ENCODE results near the gene NOBOX.
"Not testable (repeated sequence)": the region's sequence is repeated elsewhere in the genome, so short reads cannot be mapped to it uniquely, and the experiment has no call there.

The NOBOX gene

DNA sequence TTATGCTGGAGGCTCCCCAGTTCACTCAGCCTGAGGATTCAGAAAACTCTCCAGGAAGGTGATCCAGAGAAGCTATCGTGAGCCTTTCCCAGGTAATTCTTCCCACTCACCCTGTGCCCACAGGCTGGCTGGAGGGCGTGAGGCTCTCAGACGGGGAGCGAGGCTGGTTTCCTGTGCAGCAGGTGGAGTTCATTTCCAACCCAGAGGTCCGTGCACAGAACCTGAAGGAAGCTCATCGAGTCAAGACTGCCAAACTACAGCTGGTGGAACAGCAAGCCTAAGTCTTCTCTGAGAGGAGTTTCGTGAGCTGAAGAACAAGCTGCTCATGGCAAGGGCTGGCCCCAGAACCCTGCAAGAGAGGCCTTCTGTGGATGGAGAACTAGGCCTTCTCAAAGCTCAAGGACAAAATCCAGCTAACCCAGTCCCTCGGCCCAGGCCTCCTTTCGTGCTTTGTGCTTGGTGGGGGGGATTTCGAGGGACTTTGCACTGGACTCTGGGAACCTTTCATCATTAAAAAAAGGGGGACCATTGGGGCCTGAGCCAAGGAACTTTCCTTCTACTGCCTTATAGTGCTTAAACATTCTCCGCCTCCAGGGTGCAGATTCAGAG lies 23.6 kb downstream of the NOBOX start:
- Mint-ChIP-seq H3K4me3 (no peak overlapping the region), H3K36me3 (ENCODE audit: low read depth) (peaks cover 14% of the 10 kb centered on the region), H3K9me3 (no peaks in the 10 kb centered on the region), H3K27me3 (no peaks in the 10 kb centered on the region), H3K27ac (no peak overlapping the region), H3K4me1 (ENCODE audit: low read depth) (peaks cover 11% of the 10 kb centered on the region)

DNA sequence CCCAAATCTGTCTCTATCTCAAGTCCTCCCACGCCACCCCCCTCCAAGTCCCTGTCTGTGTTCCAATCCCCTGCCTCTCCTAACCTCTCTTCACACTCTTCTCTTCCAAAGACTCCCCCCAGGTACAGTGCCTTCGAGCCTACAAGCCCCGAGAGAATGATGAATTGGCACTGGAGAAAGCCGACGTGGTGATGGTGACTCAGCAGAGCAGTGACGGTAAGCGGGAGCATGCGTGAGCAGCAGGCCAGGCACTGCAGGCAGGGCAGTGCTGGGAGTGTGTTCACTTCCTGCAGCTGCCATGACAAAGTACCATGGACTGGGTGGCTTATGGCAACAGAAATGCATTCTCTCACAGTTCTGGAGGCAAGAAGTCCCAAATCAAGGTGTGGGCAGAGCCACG lies 24.8 kb downstream of the NOBOX start:
- no peak overlapping the region for H3K27ac Mint-ChIP-seq
- H3K4me1 Mint-ChIP-seq (ENCODE audit: low read depth), result no peaks in the 10 kb centered on the region
- no peaks in the 10 kb centered on the region for H3K27me3 Mint-ChIP-seq
- no peak overlapping the region for H3K4me3 Mint-ChIP-seq
- peaks cover 14% of the 10 kb centered on the region for H3K36me3 Mint-ChIP-seq (ENCODE audit: low read depth)
- no peaks in the 10 kb centered on the region for H3K9me3 Mint-ChIP-seq

DNA sequence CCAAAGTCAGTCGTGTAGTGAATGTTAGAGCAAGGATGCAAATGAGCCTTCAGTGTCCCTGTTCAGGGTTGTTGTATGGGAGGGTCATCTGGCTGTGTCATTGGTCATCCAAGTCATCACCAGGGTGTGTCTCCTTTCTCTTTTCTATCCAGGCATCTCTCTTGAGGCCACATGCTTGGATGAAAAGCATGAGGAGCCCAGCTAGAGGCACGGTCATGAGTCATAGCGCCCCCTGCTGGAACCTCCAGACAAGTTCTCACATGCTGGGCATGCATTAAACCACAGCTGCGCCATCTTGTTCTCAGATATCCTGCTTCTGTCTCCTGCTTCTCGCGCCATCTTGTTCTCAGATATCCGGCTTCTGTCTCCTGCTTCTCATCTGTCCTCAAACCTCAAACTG lies 34.3 kb downstream of the NOBOX start:
- not testable (repeated sequence) for H3K4me3 Mint-ChIP-seq; H3K27ac Mint-ChIP-seq; H3K27me3 Mint-ChIP-seq; H3K9me3 Mint-ChIP-seq; H3K4me1 Mint-ChIP-seq (ENCODE audit: low read depth); H3K36me3 Mint-ChIP-seq (ENCODE audit: low read depth)

DNA sequence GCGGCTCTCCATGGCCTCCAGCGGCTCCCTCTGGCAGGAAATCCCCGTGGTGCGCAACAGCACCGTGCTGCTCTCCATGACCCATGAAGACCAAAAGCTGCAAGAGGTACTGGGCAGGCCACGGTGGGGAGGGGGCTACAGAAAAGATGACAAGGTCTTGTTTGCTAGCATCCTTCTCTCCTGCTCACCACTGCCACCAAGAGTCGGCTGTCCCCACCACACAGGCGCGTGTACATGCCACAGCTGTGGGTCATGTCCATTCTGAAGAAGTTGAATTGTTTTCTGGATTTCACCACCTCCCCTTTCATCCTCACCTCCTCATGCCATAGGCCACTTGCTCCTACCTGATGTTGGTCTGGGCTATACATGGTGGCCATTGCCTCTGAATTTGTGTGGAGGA lies 36.2 kb downstream of the NOBOX start:
- H3K4me3 Mint-ChIP-seq; H3K27me3 Mint-ChIP-seq; H3K4me1 Mint-ChIP-seq (ENCODE audit: low read depth); H3K9me3 Mint-ChIP-seq; H3K36me3 Mint-ChIP-seq (ENCODE audit: low read depth); H3K27ac Mint-ChIP-seq: not testable (repeated sequence)

DNA sequence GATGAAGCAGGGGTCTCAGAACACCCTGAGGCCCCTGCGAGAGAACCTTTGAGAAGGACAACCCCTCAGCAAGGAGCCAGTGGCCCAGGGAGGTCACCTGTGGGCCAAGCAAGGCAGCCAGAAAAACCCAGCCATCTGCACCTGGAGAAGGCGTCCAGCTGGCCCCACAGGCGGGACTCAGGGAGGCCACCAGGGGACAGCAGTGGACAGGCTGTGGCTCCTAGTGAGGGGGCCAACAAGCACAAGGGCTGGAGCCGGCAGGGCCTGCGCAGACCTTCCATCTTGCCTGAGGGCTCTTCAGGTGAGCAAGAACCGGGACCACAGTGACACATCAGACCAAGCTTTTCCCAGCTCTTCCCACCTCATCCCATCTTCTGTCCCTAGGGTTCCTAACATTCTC lies 38.0 kb downstream of the NOBOX start:
- H3K9me3 Mint-ChIP-seq; H3K27me3 Mint-ChIP-seq; H3K4me1 Mint-ChIP-seq (ENCODE audit: low read depth); H3K27ac Mint-ChIP-seq; H3K36me3 Mint-ChIP-seq (ENCODE audit: low read depth); H3K4me3 Mint-ChIP-seq: not testable (repeated sequence)

DNA sequence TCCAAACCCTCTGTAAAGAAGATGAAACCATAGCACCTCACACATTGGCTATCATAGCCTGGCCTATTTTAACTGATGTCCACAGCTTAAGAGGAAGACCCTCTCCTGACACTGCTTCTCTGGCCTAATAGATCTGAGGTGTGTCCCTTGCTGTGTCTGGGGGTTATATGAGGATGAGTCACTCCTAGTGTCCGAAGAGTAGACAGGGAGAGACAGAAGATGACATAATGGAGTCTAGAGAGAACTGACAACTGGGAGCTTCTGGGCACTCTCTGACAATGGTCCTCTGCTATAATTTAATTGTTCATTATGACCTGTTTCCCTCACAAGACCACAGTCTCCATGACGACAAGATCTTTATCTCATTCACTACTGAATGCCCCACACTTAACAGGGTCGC lies 41.4 kb downstream of the NOBOX start:
- not testable (repeated sequence) for H3K36me3 Mint-ChIP-seq (ENCODE audit: low read depth); H3K4me1 Mint-ChIP-seq (ENCODE audit: low read depth)

DNA sequence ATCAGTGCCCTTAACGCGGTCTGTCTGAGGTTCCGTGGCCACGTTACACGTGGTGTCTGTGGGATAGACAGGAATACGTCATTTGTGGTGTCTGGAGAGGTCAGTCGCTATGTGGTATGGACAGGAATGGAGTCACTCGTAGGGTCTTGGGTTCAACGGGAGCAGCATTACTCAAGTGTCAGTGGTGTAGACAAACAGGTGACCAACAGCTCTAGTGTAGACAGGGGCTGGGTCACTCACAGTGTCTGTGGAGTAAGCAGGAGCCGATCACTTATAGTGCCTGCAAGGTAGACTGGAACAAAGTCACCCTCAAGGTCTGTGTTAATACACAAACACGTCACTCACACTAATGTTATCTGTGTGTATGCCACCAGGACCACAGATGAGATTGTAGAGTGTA lies 46.6 kb downstream of the NOBOX start:
- not testable (repeated sequence) for H3K27ac Mint-ChIP-seq; H3K36me3 Mint-ChIP-seq (ENCODE audit: low read depth); H3K4me3 Mint-ChIP-seq; H3K27me3 Mint-ChIP-seq; H3K4me1 Mint-ChIP-seq (ENCODE audit: low read depth); H3K9me3 Mint-ChIP-seq

More for the DNA sequence above, 41.4 kb downstream of the NOBOX start:
- H3K9me3 Mint-ChIP-seq, H3K4me3 Mint-ChIP-seq, H3K27ac Mint-ChIP-seq, H3K27me3 Mint-ChIP-seq: not testable (repeated sequence)

DNA sequence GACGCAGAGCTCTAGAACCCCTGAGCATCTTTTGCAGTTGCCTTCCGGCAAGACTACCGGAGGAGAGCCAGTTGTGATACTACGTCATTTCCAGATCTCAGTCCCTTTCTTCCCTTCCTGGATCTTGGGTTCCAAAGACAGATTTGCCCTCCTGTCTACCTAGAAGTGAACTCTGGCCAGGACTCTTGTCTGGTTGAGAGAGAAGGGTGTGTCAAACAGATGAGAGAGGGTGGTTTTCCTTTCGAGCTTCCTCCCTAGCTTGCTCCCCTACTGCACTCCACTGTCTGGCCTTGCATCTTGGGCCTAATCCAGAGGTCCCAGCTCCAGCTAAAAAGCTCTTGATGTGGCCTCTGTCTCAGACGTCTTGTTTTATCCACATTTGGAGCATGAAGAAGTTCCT lies 47.3 kb downstream of the NOBOX start:
- not testable (repeated sequence) for H3K27me3 Mint-ChIP-seq; H3K4me1 Mint-ChIP-seq (ENCODE audit: low read depth); H3K36me3 Mint-ChIP-seq (ENCODE audit: low read depth); H3K4me3 Mint-ChIP-seq; H3K27ac Mint-ChIP-seq; H3K9me3 Mint-ChIP-seq

DNA sequence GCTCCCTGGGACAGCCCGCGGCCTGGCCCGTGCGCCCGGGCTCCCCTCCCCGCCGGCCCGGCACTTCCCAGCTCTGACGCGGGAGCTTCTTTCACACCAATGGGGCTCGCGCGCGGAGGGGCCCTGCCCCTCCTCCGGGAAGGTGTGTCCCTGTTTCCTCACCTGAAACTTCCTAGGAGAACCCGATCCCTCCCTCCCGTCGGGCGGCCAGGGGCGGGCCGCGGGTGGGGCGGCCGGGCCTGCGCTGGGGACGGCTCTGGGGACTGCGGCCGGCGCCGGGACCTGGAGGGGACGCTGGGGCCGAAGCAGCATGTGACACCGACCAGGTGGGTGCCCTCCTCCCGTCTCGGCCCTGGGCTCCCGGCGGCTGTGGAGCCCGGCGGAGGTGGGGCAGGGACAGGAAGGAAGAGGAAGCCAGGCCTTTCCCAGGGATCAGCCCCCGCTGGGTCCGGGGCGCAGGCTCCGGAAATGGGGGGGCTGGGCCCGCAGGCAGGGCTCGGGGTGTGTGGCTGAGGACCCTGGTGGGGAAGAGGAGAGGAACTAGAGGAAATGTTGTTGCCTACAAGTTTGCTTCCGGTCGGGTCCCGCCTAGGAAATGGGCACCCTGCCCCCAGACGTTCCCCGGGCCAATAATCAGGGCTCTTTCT lies 48.2 kb downstream of the NOBOX start, which contains the start of gene ARHGEF5:
Gene ARHGEF5 (plus strand): TSS at position 227 of the 647 bp plus-strand sequence. CDS start 7,268 bp downstream, outside the sequence.
- not testable (repeated sequence) for H3K9me3 Mint-ChIP-seq; H3K4me1 Mint-ChIP-seq (ENCODE audit: low read depth); H3K27me3 Mint-ChIP-seq; H3K36me3 Mint-ChIP-seq (ENCODE audit: low read depth)
- peak within 1 kb of the TSS; percentile 79 for H3K4me3 Mint-ChIP-seq
- peak within 1 kb of the TSS; percentile 74 for H3K27ac Mint-ChIP-seq

DNA sequence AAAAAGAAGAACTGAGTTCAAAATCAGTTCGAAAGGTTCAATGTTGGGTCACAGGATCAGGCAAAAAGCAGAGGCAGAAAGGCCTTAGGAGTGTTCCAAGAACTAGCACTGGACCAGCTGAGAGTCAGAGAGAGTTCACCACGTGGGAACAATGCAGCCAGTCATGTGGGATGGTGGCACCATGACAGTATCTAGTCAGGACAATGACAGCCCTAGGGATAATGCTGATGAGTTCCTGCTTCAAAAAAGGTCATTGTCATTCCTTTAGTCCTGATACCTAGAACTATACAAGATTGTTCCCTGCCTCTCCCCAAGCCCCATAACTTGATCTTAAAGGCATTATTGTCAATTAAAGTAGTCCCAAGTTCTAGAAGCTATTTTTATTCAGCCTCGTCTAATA lies 51.8 kb downstream of the NOBOX start:
- not testable (repeated sequence) for H3K4me3 Mint-ChIP-seq; H3K4me1 Mint-ChIP-seq (ENCODE audit: low read depth); H3K9me3 Mint-ChIP-seq; H3K27me3 Mint-ChIP-seq; H3K36me3 Mint-ChIP-seq (ENCODE audit: low read depth); H3K27ac Mint-ChIP-seq

DNA sequence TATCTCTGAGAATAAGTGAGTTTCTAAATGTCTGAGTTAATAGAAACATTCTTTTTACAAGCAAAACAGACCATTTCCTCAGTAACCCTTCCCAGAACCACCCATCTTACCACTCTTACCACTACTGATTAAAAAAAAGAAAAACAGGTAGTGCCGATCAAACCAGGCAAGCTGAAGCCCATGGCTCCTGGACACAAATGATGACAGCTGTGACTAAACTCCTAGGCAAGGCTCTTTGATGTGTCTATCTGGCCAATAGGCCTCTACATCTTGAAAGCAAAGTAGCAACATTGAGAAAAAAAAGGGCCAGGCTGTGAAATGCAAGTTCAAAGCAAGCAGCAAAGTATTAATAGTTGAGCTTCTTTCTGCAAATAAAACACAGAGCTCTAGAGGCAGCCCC lies 54.9 kb downstream of the NOBOX start:
- H3K36me3 Mint-ChIP-seq (ENCODE audit: low read depth); H3K27ac Mint-ChIP-seq; H3K9me3 Mint-ChIP-seq; H3K4me3 Mint-ChIP-seq; H3K27me3 Mint-ChIP-seq; H3K4me1 Mint-ChIP-seq (ENCODE audit: low read depth): not testable (repeated sequence)

Measured in stimulated activated naive CD8-positive, alpha-beta T cell treated with anti-CD3 and anti-CD28 coated beads, Interleukin-15, Interleukin-2, amounts not matched to agents 100 ng/mL and 50 ng/mL, for 24 hours (primary cell).